NCI-H460 (cell line): Measurements from ENCODE around the gene MUTYH. TPM values are rescaled to one million over a fixed set of nuclear protein-coding genes. Genes with fewer than 3 reads are reported as not detected.
"Not testable (repeated sequence)": the region's sequence is repeated elsewhere in the genome, so short reads cannot be mapped to it uniquely, and the experiment has no call there.

Source experiments
- DNase-seq: peaks from one replicate; pipeline ENCODE4 v3.0.0-alpha.2; 2016; ENCODE audit warnings: low read depth; ENCODE audit errors: extremely low read depth
- total RNA-seq: library from RNA; depleted of rRNA; stranded (reverse); fragments of >200 nt; shearing (Covaris generic); gene quantifications from 2 replicates; pipeline ENCODE4 v1.2.3, GENCODE V29; 2014

Gene MUTYH
- total RNA-seq, 1 experiment from 2014 or later, result 10.9 TPM

GRCh38 chr1:45325851-45326506, 14.3 kb downstream of the MUTYH start:
- no peak for DNase-seq

GRCh38 chr1:45322486-45323040, 17.7 kb downstream of the MUTYH start:
- DNase-seq, result no peak

GRCh38 chr1:45321444-45321843, 18.8 kb downstream of the MUTYH start:
- no peak for DNase-seq

GRCh38 chr1:45319761-45320160, 20.5 kb downstream of the MUTYH start:
- no peak for DNase-seq

- no peak for DNase-seq
Measured at GRCh38 chr1:45317166-45317565, 23.1 kb downstream of the MUTYH start.

GRCh38 chr1:45314266-45314665, 26.0 kb downstream of the MUTYH start:
- DNase-seq, result no peak

GRCh38 chr1:45306905-45307304, 33.3 kb downstream of the MUTYH start:
- no peak for DNase-seq

GRCh38 chr1:45306319-45306718, 33.9 kb downstream of the MUTYH start:
- DNase-seq, result no peak

- no peak for DNase-seq
Measured at GRCh38 chr1:45305231-45305630, 35.0 kb downstream of the MUTYH start.

GRCh38 chr1:45304311-45305081, 35.7 kb downstream of the MUTYH start:
- no peak for DNase-seq

GRCh38 chr1:45303520-45304310, 36.5 kb downstream of the MUTYH start:
- DNase-seq, result peak; percentile 93

GRCh38 chr1:45302505-45303150, 37.6 kb downstream of the MUTYH start:
- no peak for DNase-seq

GRCh38 chr1:45300669-45300997, 39.6 kb downstream of the MUTYH start:
- no peak for DNase-seq

- DNase-seq, result peak; percentile 65
Measured at GRCh38 chr1:45299981-45300668, 40.1 kb downstream of the MUTYH start.

GRCh38 chr1:45299296-45299695, 40.9 kb downstream of the MUTYH start:
- DNase-seq, result no peak

GRCh38 chr1:45297666-45298356, 42.4 kb downstream of the MUTYH start:
- no peak for DNase-seq

- DNase-seq, result no peak
Measured at GRCh38 chr1:45291716-45292115, 48.5 kb downstream of the MUTYH start.

- DNase-seq, result not testable (repeated sequence)
Measured at GRCh38 chr1:45291002-45291401, 49.2 kb downstream of the MUTYH start.

GRCh38 chr1:45286521-45286920, 53.7 kb downstream of the MUTYH start:
- DNase-seq, result not testable (repeated sequence)

GRCh38 chr1:45284858-45285257, 55.4 kb downstream of the MUTYH start:
- not testable (repeated sequence) for DNase-seq
